ENCODE measurements around the gene B4GALT3.

The B4GALT3 gene

GRCh38 chr1:161171191-161171590 lies 6.1 kb downstream of the B4GALT3 start:
- Histone ChIP-seq H3K9ac (ENCODE audit: low read depth, low read length, poor library complexity) (no peak overlapping the region), H2BK12ac (ENCODE audit: low read length) (no peak overlapping the region), H3K79me1 (ENCODE audit: low read depth, low read length) (peaks cover 2% of the 10 kb centered on the region), H2AFZ (ENCODE audit: low read length) (no peak overlapping the region), H3K14ac (ENCODE audit: low read length) (no peak overlapping the region), H2BK5ac (ENCODE audit: low read length) (no peak overlapping the region), H3K23ac (ENCODE audit: low read depth, low read length, poor library complexity) (no peak overlapping the region), H4K8ac (ENCODE audit: low read depth, low read length) (no peak overlapping the region), H3K27ac (replicated peaks; ENCODE audit: low read length) (no peak overlapping the region), H2BK15ac (ENCODE audit: low read length) (no peak overlapping the region), H3K9me3 (replicated peaks in 1 of 2; ENCODE audit: control insufficient read depth in 2 of 2, insufficient read depth in 1 of 2, low read depth in 1 of 2, low read length in 2 of 2) (no peaks in the 10 kb centered on the region), H3K36me3 (replicated peaks in 1 of 2; ENCODE audit: control insufficient read depth in 2 of 2, insufficient read depth in 2 of 2, low read length in 2 of 2) (peaks cover 50 to 69% of the 10 kb centered on the region in 2 donors), H4K91ac (ENCODE audit: low read depth, low read length, poor library complexity) (no peak overlapping the region), H3K4me2 (ENCODE audit: insufficient read depth, low read length, poor library complexity, severe bottlenecking) (no peak overlapping the region), H2AK5ac (ENCODE audit: low read depth, low read length) (no peak overlapping the region), H3K18ac (ENCODE audit: low read length) (no peak overlapping the region), H3K4me1 (ENCODE audit: control insufficient read depth in 2 of 2, insufficient read depth in 1 of 2, low read depth in 1 of 2, low read length in 2 of 2) (peaks cover 2 to 3% of the 10 kb centered on the region in 2 donors), H3K4ac (ENCODE audit: low read length) (no peak overlapping the region), H2BK120ac (ENCODE audit: low read depth, low read length) (no peak overlapping the region), H3K27me3 (ENCODE audit: control insufficient read depth in 3 of 3, insufficient read depth in 3 of 3, low read depth in 1 of 3, low read length in 3 of 3) (no peaks in the 10 kb centered on the region), H3K4me3 (ENCODE audit: low read length in 2 of 2) (no peak overlapping the region)
- WGBS, 2 donors (ENCODE audit: extremely low coverage in 2 of 2, insufficient read length in 2 of 2, insufficient replicate concordance in 1 of 2): no CpG with 5 or more reads among the region's 5 CpGs
- no peak for DNase-seq (ENCODE audit: low spot score)

- H4K8ac ChIP-seq (ENCODE audit: low read depth, low read length): no peak overlapping the region
- no peak overlapping the region for H3K23ac ChIP-seq (ENCODE audit: low read depth, low read length, poor library complexity)
- H3K4me3 ChIP-seq (ENCODE audit: low read length in 2 of 2): no peak overlapping the region
- WGBS, 2 donors (ENCODE audit: extremely low coverage in 2 of 2, insufficient read length in 2 of 2, insufficient replicate concordance in 1 of 2): no CpG with 5 or more reads among the region's 9 CpGs
- H4K91ac ChIP-seq (ENCODE audit: low read depth, low read length, poor library complexity): no peak overlapping the region
- DNase-seq (ENCODE audit: low spot score): no peak
- H2BK15ac ChIP-seq (ENCODE audit: low read length): no peak overlapping the region
- no peak overlapping the region for H3K9ac ChIP-seq (ENCODE audit: low read depth, low read length, poor library complexity)
- no peak overlapping the region for H3K4me2 ChIP-seq (ENCODE audit: insufficient read depth, low read length, poor library complexity, severe bottlenecking)
- no peak overlapping the region for H2AFZ ChIP-seq (ENCODE audit: low read length)
- H3K27me3 ChIP-seq (ENCODE audit: control insufficient read depth in 3 of 3, insufficient read depth in 3 of 3, low read depth in 1 of 3, low read length in 3 of 3): no peaks in the 10 kb centered on the region
- H2BK5ac ChIP-seq (ENCODE audit: low read length): no peak overlapping the region
- H2AK5ac ChIP-seq (ENCODE audit: low read depth, low read length): no peak overlapping the region
- peaks cover 2% of the 10 kb centered on the region for H3K79me1 ChIP-seq (ENCODE audit: low read depth, low read length)
- no peak overlapping the region for H3K27ac ChIP-seq (replicated peaks; ENCODE audit: low read length)
- peaks cover 44 to 62% of the 10 kb centered on the region in 2 donors for H3K36me3 ChIP-seq (replicated peaks in 1 of 2; ENCODE audit: control insufficient read depth in 2 of 2, insufficient read depth in 2 of 2, low read length in 2 of 2)
- H3K14ac ChIP-seq (ENCODE audit: low read length): no peak overlapping the region
- H3K4ac ChIP-seq (ENCODE audit: low read length): no peak overlapping the region
- no peak overlapping the region for H2BK120ac ChIP-seq (ENCODE audit: low read depth, low read length)
- peaks cover 3 to 4% of the 10 kb centered on the region in 2 donors for H3K4me1 ChIP-seq (ENCODE audit: control insufficient read depth in 2 of 2, insufficient read depth in 1 of 2, low read depth in 1 of 2, low read length in 2 of 2)
- no peaks in the 10 kb centered on the region for H3K9me3 ChIP-seq (replicated peaks in 1 of 2; ENCODE audit: control insufficient read depth in 2 of 2, insufficient read depth in 1 of 2, low read depth in 1 of 2, low read length in 2 of 2)
- no peak overlapping the region for H2BK12ac ChIP-seq (ENCODE audit: low read length)
- H3K18ac ChIP-seq (ENCODE audit: low read length): no peak overlapping the region
Measured at GRCh38 chr1:161168906-161169305, 8.4 kb downstream of the B4GALT3 start.

GRCh38 chr1:161166669-161167548 lies 10.4 kb downstream of the B4GALT3 start:
- Histone ChIP-seq H4K8ac (ENCODE audit: low read depth, low read length) (no peak overlapping the region), H2BK12ac (ENCODE audit: low read length) (no peak overlapping the region), H3K4me2 (ENCODE audit: insufficient read depth, low read length, poor library complexity, severe bottlenecking) (peak overlapping the region; percentile 100), H3K4me3 (ENCODE audit: low read length in 2 of 2) (peak overlapping the region; percentile 67 to 86), H2BK120ac (ENCODE audit: low read depth, low read length) (no peak overlapping the region), H3K27me3 (ENCODE audit: control insufficient read depth in 3 of 3, insufficient read depth in 3 of 3, low read depth in 1 of 3, low read length in 3 of 3) (no peaks in the 10 kb centered on the region), H3K9ac (ENCODE audit: low read depth, low read length, poor library complexity) (peak overlapping the region; percentile 91), H3K9me3 (replicated peaks in 1 of 2; ENCODE audit: control insufficient read depth in 2 of 2, insufficient read depth in 1 of 2, low read depth in 1 of 2, low read length in 2 of 2) (no peaks in the 10 kb centered on the region), H2AFZ (ENCODE audit: low read length) (peak overlapping the region; percentile 75), H3K4me1 (ENCODE audit: control insufficient read depth in 2 of 2, insufficient read depth in 1 of 2, low read depth in 1 of 2, low read length in 2 of 2) (peaks cover 3 to 4% of the 10 kb centered on the region in 2 donors), H3K79me1 (ENCODE audit: low read depth, low read length) (peaks cover 2% of the 10 kb centered on the region), H2AK5ac (ENCODE audit: low read depth, low read length) (peak overlapping the region; percentile 61), H3K4ac (ENCODE audit: low read length) (no peak overlapping the region), H4K91ac (ENCODE audit: low read depth, low read length, poor library complexity) (no peak overlapping the region), H2BK15ac (ENCODE audit: low read length) (no peak overlapping the region), H3K27ac (replicated peaks; ENCODE audit: low read length) (peak overlapping the region; percentile 62), H3K14ac (ENCODE audit: low read length) (peak overlapping the region; percentile 1), H2BK5ac (ENCODE audit: low read length) (peak overlapping the region; percentile 72), H3K18ac (ENCODE audit: low read length) (peak overlapping the region; percentile 86), H3K23ac (ENCODE audit: low read depth, low read length, poor library complexity) (peak overlapping the region; percentile 96), H3K36me3 (replicated peaks in 1 of 2; ENCODE audit: control insufficient read depth in 2 of 2, insufficient read depth in 2 of 2, low read length in 2 of 2) (peaks cover 44 to 62% of the 10 kb centered on the region in 2 donors)
- no CpG with 5 or more reads among the region's 33 CpGs for WGBS, 2 donors (ENCODE audit: extremely low coverage in 2 of 2, insufficient read length in 2 of 2, insufficient replicate concordance in 1 of 2)
- no peak for DNase-seq (ENCODE audit: low spot score)

Data from neuronal stem cell (in vitro differentiated cells).